Measurements from ENCODE around the gene CDC14B.
A peak's percentile ranks its signal among the peaks of the same experiment; 100 is the strongest.

The CDC14B gene

DNA sequence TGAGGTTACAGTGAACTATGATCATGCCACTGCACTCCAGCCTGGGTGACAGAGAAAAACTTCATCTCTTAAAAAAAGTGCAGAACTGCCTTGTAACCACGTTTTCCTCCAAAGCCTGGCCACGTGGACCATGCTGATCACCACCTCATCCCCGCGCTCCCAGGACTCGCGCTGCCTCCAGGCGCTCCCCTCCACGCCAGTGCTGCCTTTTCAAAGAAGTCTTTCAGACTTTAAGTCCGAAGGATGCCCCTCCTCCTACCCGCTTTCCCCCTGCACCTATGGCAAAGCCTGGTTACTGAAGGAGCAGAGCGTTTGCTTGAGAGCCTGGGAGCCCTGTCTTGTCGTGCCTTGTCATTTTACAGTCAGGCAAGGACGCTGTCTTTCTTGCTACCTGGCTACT, 125.9 kb downstream of the CDC14B start:
- in situ Hi-C loops (cut with HindIII; ENCODE audit: low sequenced_read_pairs) = no loop called here
- TF ChIP-seq, protein P1, sequence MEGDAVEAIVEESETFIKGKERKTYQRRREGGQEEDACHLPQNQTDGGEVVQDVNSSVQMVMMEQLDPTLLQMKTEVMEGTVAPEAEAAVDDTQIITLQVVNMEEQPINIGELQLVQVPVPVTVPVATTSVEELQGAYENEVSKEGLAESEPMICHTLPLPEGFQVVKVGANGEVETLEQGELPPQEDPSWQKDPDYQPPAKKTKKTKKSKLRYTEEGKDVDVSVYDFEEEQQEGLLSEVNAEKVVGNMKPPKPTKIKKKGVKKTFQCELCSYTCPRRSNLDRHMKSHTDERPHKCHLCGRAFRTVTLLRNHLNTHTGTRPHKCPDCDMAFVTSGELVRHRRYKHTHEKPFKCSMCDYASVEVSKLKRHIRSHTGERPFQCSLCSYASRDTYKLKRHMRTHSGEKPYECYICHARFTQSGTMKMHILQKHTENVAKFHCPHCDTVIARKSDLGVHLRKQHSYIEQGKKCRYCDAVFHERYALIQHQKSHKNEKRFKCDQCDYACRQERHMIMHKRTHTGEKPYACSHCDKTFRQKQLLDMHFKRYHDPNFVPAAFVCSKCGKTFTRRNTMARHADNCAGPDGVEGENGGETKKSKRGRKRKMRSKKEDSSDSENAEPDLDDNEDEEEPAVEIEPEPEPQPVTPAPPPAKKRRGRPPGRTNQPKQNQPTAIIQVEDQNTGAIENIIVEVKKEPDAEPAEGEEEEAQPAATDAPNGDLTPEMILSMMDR (IDR thresholded peaks at IDR 0.05; ENCODE audit: low read depth, low read length) = no peak
- no peak overlapping the region for H3K4me3 ChIP-seq (ENCODE audit: low read depth, low read length)
- DNase-seq (ENCODE audit: low read depth, low spot score) = no peak

DNA sequence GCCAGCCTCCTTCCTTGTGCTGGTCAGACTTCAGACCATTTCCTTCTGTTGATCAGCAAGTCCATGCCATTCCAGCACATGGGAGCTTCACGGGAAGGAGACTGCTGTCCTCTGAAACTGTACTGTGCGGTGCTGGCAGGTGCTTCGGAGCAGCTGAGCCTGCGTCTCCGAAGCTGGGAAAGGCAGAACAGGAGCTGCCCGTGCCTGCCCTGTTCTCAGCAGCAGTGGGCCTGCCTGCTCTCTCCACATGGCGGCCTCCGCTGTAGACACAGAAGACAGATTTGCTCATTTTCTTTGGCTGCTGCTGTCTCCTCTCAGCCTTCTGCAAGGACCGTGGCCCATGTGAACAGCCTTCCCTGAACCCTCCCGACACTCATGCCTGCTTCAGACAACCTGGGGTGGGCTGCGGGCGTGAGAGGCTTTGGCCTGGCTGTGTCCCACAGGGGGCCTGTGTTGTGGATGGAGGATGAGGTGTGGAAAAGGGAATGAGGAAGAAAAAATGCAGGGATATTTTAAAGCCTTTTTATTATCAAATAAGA, 126.6 kb downstream of the CDC14B start:
- in situ Hi-C loops (cut with HindIII; ENCODE audit: low sequenced_read_pairs) = no loop called here
- no peak for DNase-seq (ENCODE audit: low read depth, low spot score)
- no peak overlapping the region for H3K4me3 ChIP-seq (ENCODE audit: low read depth, low read length)
- TF ChIP-seq, protein P1 (IDR thresholded peaks at IDR 0.05; ENCODE audit: low read depth, low read length) = no peak

DNA sequence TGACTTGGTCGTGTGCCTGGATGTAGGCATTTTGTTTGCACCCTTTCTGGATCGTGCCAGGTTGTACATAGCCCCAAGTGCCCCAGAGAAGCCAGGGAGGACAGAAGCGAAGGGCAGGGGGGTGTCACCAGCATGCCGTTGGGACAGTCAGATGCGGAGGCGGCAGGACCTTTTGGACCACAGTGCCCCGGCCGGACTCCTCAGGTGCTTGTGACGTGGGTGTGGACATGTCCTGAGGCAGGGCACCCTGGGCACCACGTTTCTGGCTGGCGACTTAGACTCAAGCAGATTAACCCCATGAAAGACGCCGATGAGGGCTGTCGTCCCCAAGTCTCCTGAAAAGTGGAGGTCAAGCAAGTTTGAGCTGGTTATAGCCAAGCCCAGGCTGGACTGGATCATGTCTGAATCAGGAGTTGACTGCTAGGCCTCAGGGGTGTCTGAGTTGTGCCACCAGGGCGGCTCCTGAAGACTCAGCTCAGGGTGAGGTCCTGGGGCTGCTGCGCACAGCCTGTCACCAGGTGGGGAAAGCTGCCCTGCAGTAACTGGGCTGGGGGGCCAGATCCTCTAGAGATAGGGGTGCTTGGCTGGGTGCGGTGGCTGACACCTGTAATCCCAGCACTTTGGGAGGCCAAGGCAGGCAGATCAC, 127.6 kb downstream of the CDC14B start:
- in situ Hi-C loops (cut with HindIII; ENCODE audit: low sequenced_read_pairs) = no loop called here
- no peak overlapping the region for H3K4me3 ChIP-seq (ENCODE audit: low read depth, low read length)
- TF ChIP-seq, protein P1 (IDR thresholded peaks at IDR 0.05; ENCODE audit: low read depth, low read length) = no peak
- DNase-seq (ENCODE audit: low read depth, low spot score) = no peak

DNA sequence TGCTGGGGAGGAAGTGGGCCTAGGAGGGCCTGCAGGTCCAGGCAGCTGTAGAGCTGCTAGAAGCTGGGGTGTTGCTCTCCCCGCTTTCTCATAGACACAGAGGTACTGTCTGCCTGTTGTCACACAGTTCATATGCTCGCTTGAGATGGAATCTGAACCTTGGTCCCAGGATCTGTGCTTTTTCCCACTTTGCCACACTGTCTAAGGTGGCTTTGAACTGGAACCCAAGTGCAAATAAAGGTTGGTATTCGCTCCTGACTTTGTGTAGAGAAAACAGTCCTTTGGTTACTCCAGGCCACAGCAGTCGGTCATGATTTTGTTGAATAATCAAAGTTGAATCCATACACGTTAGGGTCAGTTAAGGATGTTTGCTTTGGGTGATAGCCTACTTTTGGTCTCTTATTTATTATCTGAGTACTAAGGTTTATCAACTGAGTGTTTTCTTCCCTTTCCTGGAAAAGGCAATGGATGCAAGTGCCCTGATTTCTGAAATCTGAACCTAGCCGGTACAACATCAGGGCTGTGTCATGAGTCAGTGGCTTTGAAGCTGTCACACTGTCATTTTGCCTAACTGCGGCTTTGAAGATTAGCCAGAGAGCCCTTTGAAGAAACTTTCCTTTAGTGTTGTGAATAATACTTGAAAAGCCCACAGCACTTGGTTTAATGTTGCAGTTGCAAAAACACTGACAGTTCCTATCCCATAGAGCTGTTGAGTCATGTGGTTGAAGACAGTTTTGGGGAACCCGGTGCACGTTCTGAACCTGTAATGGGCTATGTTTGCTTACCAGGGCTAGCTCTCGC, 128.4 kb downstream of the CDC14B start:
- in situ Hi-C loops (cut with HindIII; ENCODE audit: low sequenced_read_pairs) = no loop called here
- peak; percentile 70 for DNase-seq (ENCODE audit: low read depth, low spot score)

DNA sequence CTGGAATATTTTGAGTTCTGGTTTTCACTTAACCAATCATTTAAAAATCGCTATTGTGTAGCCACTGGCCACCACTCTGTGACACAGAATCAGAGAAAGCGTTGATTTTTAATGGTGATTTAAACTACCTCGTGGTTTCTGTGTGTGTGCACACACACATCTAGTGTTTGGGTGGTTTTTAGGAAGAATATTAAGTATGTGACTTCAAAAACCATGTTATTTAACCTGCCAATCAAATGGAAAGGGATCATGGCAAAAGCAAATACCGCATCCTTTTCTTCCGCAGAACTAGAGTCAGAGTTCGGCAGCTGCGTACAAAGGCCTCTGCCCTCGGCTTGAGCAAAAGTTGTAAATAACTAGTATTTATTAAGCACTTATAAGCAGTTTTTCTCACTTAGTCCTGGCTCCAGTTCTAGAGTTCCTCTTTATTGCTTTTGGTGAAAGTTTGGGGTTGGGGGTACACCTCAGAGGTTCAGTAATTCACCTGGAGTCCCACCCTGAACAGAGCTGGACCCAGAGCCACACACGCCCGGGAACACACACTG, 129.0 kb downstream of the CDC14B start:
- TF ChIP-seq, protein P1 (IDR thresholded peaks at IDR 0.05; ENCODE audit: low read depth, low read length) = no peak
- no peak overlapping the region for H3K4me3 ChIP-seq (ENCODE audit: low read depth, low read length)
- in situ Hi-C loops (cut with HindIII; ENCODE audit: low sequenced_read_pairs) = no loop called here
- DNase-seq (ENCODE audit: low read depth, low spot score) = no peak

More for the DNA sequence above, 128.4 kb downstream of the CDC14B start:
- no peak overlapping the region for H3K4me3 ChIP-seq (ENCODE audit: low read depth, low read length)
- TF ChIP-seq, protein P1 (IDR thresholded peaks at IDR 0.05; ENCODE audit: low read depth, low read length) = no peak

DNA sequence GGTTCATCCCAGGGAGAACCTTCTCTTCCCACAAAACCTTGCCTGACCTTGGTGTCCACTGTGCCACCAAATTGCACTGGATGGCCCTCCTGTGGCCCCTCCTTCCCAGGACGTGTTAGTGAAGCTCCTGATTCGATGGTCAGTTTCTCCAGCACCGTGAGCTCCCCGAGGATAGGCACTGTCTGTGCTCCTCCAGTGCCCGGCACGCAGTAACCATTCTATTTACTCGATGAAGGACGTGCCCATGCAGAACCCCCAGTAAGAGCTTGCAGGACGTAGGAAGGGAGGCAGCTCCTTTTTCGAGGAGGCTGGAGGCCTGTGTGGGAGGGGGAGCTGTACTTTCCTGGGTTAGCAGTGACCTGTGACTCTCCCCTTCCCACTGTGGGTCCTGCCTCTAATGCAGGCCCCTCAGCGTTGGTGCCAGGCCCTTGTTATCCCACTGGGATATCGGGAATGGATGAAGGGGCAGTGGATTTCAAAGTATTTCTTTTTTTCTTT, 130.1 kb downstream of the CDC14B start:
- TF ChIP-seq, protein P1 (IDR thresholded peaks at IDR 0.05; ENCODE audit: low read depth, low read length) = no peak
- in situ Hi-C loops (cut with HindIII; ENCODE audit: low sequenced_read_pairs) = no loop called here
- DNase-seq (ENCODE audit: low read depth, low spot score) = no peak
- no peak overlapping the region for H3K4me3 ChIP-seq (ENCODE audit: low read depth, low read length)

Measured in astrocyte of the spinal cord (primary cell).